SJCRH30 (cell line): Measurements from ENCODE around the gene CHAF1B. TPM values are rescaled to one million over a fixed set of nuclear protein-coding genes. Genes with fewer than 3 reads are reported as not detected.
"Not testable (repeated sequence)": the region's sequence is repeated elsewhere in the genome, so short reads cannot be mapped to it uniquely, and the experiment has no call there.

Source experiments
- DNase-seq, 2 experiments: peaks; one replicate each; pipeline ENCODE4 v3.0.0-alpha.2; 2015 to 2020
- H3K27ac ChIP-seq: fragments of 250-450 bp; sonication (Bioruptor Pico); 2 replicates; pipeline ENCODE4 v1.5.1; 2020; ENCODE audit warnings: mild to moderate bottlenecking, moderate library complexity
- H3K27me3 ChIP-seq: fragments of 250-450 bp; sonication (Bioruptor Pico); 2 replicates; pipeline ENCODE4 v1.5.1; 2020; ENCODE audit warnings: mild to moderate bottlenecking, moderate library complexity
- H3K36me3 ChIP-seq: fragments of 250-450 bp; sonication (Bioruptor Pico); 2 replicates; pipeline ENCODE4 v1.5.1; 2020; ENCODE audit warnings: mild to moderate bottlenecking, moderate library complexity
- H3K4me1 ChIP-seq: fragments of 250-450 bp; sonication (Bioruptor Pico); 2 replicates; pipeline ENCODE4 v1.5.1; 2020; ENCODE audit warnings: mild to moderate bottlenecking, moderate library complexity
- H3K4me3 ChIP-seq: fragments of 250-450 bp; sonication (Bioruptor Pico); 2 replicates; pipeline ENCODE4 v1.5.1; 2020; ENCODE audit warnings: mild to moderate bottlenecking, moderate library complexity
- H3K9me3 ChIP-seq: fragments of 250-450 bp; sonication (Bioruptor Pico); replicated peaks from 2 replicates; pipeline ENCODE4 v1.5.1; 2020; ENCODE audit warnings: mild to moderate bottlenecking, moderate library complexity
- total RNA-seq: library from RNA; depleted of rRNA; stranded (reverse); fragments of >200 nt; shearing (Covaris generic); gene quantifications from 2 replicates; pipeline ENCODE4 v1.2.3, GENCODE V29; 2014

CHAF1B gene
- total RNA-seq, 1 experiment from 2014 or later: 18.7 TPM

- Histone ChIP-seq H3K36me3 (peaks cover 43% of the 10 kb centered on the region), H3K4me1 (peaks cover 10% of the 10 kb centered on the region), H3K9me3 (no peaks in the 10 kb centered on the region), H3K27me3 (no peaks in the 10 kb centered on the region), H3K27ac (no peak overlapping the region), H3K4me3 (no peak overlapping the region)
- no peak for DNase-seq
Measured at GRCh38 chr21:36377391-36377842, 7.8 kb upstream of the CHAF1B start.

- Histone ChIP-seq H3K27me3 (no peaks in the 10 kb centered on the region), H3K36me3 (peaks cover 28% of the 10 kb centered on the region), H3K27ac (no peak overlapping the region), H3K4me3 (no peak overlapping the region), H3K4me1 (peaks cover 10% of the 10 kb centered on the region), H3K9me3 (no peaks in the 10 kb centered on the region)
- DNase-seq: no peak
Measured at GRCh38 chr21:36379251-36379650, 5.9 kb upstream of the CHAF1B start.

- no peak for DNase-seq
- Histone ChIP-seq H3K4me3 (no peak overlapping the region), H3K27me3 (no peaks in the 10 kb centered on the region), H3K9me3 (no peaks in the 10 kb centered on the region), H3K4me1 (peaks cover 10% of the 10 kb centered on the region), H3K27ac (no peak overlapping the region), H3K36me3 (peaks cover 10% of the 10 kb centered on the region)
Measured at GRCh38 chr21:36381841-36382589, 3.2 kb upstream of the CHAF1B start.

GRCh38 chr21:36382722-36383121, 2.5 kb upstream of the CHAF1B start:
- H3K9me3 ChIP-seq, H3K4me1 ChIP-seq, H3K4me3 ChIP-seq, DNase-seq, H3K27me3 ChIP-seq, H3K36me3 ChIP-seq, H3K27ac ChIP-seq: not testable (repeated sequence)

GRCh38 chr21:36384885-36385232, 333 bp upstream of the CHAF1B start:
- Histone ChIP-seq H3K9me3 (no peaks in the 10 kb centered on the region), H3K36me3 (no peaks in the 10 kb centered on the region; the same call in 1 of the 2 replicates), H3K4me1 (peaks cover 17% of the 10 kb centered on the region), H3K27ac (peak overlapping the region; percentile 36; the same call in 1 of the 2 replicates), H3K4me3 (peak overlapping the region; percentile 76), H3K27me3 (no peaks in the 10 kb centered on the region)
- no peak for DNase-seq

- Histone ChIP-seq H3K4me3 (peak overlapping the region; percentile 76), H3K27ac (no peak overlapping the region), H3K4me1 (peaks cover 8% of the 10 kb centered on the region), H3K9me3 (no peaks in the 10 kb centered on the region), H3K36me3 (peaks cover 2% of the 10 kb centered on the region; the same call in 1 of the 2 replicates), H3K27me3 (no peaks in the 10 kb centered on the region)
- no peak for DNase-seq
Measured at GRCh38 chr21:36386031-36386642, 945 bp downstream of the CHAF1B start.

- H3K27me3 ChIP-seq: no peaks in the 10 kb centered on the region
- H3K4me1 ChIP-seq: peaks cover 8% of the 10 kb centered on the region
- H3K4me3 ChIP-seq: no peak overlapping the region
- DNase-seq: peak; percentile 54 to 78
- H3K36me3 ChIP-seq: peaks cover 2% of the 10 kb centered on the region; the same call in 1 of the 2 replicates
- no peaks in the 10 kb centered on the region for H3K9me3 ChIP-seq
- no peak overlapping the region for H3K27ac ChIP-seq
Measured at GRCh38 chr21:36388096-36388495, 2.9 kb downstream of the CHAF1B start.

- Histone ChIP-seq H3K4me3 (no peak overlapping the region), H3K27ac (no peak overlapping the region), H3K4me1 (peaks cover 8% of the 10 kb centered on the region), H3K27me3 (no peaks in the 10 kb centered on the region), H3K9me3 (no peaks in the 10 kb centered on the region), H3K36me3 (peaks cover 6% of the 10 kb centered on the region; the same call in 1 of the 2 replicates)
- no peak for DNase-seq
Measured at GRCh38 chr21:36388835-36389234, 3.6 kb downstream of the CHAF1B start.

- H3K27ac ChIP-seq: not testable (repeated sequence)
Measured at GRCh38 chr21:36391649-36392048, 6.5 kb downstream of the CHAF1B start.

GRCh38 chr21:36395353-36396111, 10.3 kb downstream of the CHAF1B start:
- no peaks in the 10 kb centered on the region for H3K4me1 ChIP-seq
- no peak overlapping the region for H3K4me3 ChIP-seq
- peaks cover 16% of the 10 kb centered on the region; the same call in 1 of the 2 replicates for H3K36me3 ChIP-seq
- no peaks in the 10 kb centered on the region for H3K9me3 ChIP-seq
- H3K27me3 ChIP-seq: no peaks in the 10 kb centered on the region
- no peak for DNase-seq
- no peak overlapping the region for H3K27ac ChIP-seq

More at GRCh38 chr21:36391649-36392048, 6.5 kb downstream of the CHAF1B start:
- not testable (repeated sequence) for H3K4me3 ChIP-seq, H3K27me3 ChIP-seq, DNase-seq, H3K9me3 ChIP-seq, H3K4me1 ChIP-seq
- peaks cover 14% of the 10 kb centered on the region; the same call in 1 of the 2 replicates for H3K36me3 ChIP-seq

- Histone ChIP-seq H3K4me1 (no peaks in the 10 kb centered on the region), H3K4me3 (no peak overlapping the region), H3K27me3 (no peaks in the 10 kb centered on the region), H3K27ac (no peak overlapping the region), H3K9me3 (no peaks in the 10 kb centered on the region), H3K36me3 (peaks cover 14% of the 10 kb centered on the region; the same call in 1 of the 2 replicates)
- no peak for DNase-seq
Measured at GRCh38 chr21:36396325-36396724, 11.1 kb downstream of the CHAF1B start.

- Histone ChIP-seq H3K4me3 (no peak overlapping the region), H3K27ac (no peak overlapping the region), H3K9me3 (no peaks in the 10 kb centered on the region), H3K4me1 (no peaks in the 10 kb centered on the region), H3K36me3 (peaks cover 14% of the 10 kb centered on the region; the same call in 1 of the 2 replicates), H3K27me3 (no peaks in the 10 kb centered on the region)
- no peak for DNase-seq
Measured at GRCh38 chr21:36396971-36397370, 11.8 kb downstream of the CHAF1B start.

- Histone ChIP-seq H3K4me3 (no peak overlapping the region), H3K27ac (no peak overlapping the region), H3K36me3 (peaks cover 20% of the 10 kb centered on the region; the same call in 1 of the 2 replicates), H3K27me3 (no peaks in the 10 kb centered on the region), H3K4me1 (no peaks in the 10 kb centered on the region), H3K9me3 (no peaks in the 10 kb centered on the region)
- no peak for DNase-seq
Measured at GRCh38 chr21:36397606-36398005, 12.4 kb downstream of the CHAF1B start.

- H3K9me3 ChIP-seq, DNase-seq, H3K27me3 ChIP-seq, H3K27ac ChIP-seq, H3K4me1 ChIP-seq, H3K4me3 ChIP-seq: not testable (repeated sequence)
- peaks cover 24% of the 10 kb centered on the region for H3K36me3 ChIP-seq
Measured at GRCh38 chr21:36399736-36400135, 14.5 kb downstream of the CHAF1B start.

GRCh38 chr21:36400719-36401118, 15.5 kb downstream of the CHAF1B start:
- Histone ChIP-seq H3K36me3 (peaks cover 22% of the 10 kb centered on the region), H3K27me3 (no peaks in the 10 kb centered on the region), H3K4me1 (no peaks in the 10 kb centered on the region), H3K27ac (no peak overlapping the region), H3K4me3 (no peak overlapping the region), H3K9me3 (no peaks in the 10 kb centered on the region)
- no peak for DNase-seq
